GM18951 (cell line): ENCODE measurements around the gene ROGDI.
A peak's percentile ranks its signal among the peaks of the same experiment; 100 is the strongest.

ENCODE experiments used
- POLR2A ChIP-seq: IDR thresholded peaks from 4 replicates; pipeline ENCODE4 v1.6.1; 2011; ENCODE audit warnings: mild to moderate bottlenecking; ENCODE audit not compliant: insufficient read length, insufficient read depth; ENCODE audit errors: extremely low read depth
- in situ Hi-C: fragments of 300-500 bp; cut with MboI; formaldehyde crosslinking; loops from one replicate; pipeline ENCODE4 v1.12.0; 2022; ENCODE audit warnings: low sequenced_read_pairs, mixed read lengths, inconsistent platforms; ENCODE audit not compliant: unreplicated experiment

ROGDI gene, protein sequence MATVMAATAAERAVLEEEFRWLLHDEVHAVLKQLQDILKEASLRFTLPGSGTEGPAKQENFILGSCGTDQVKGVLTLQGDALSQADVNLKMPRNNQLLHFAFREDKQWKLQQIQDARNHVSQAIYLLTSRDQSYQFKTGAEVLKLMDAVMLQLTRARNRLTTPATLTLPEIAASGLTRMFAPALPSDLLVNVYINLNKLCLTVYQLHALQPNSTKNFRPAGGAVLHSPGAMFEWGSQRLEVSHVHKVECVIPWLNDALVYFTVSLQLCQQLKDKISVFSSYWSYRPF

GRCh38 chr16:4801962-4802658, at the start of gene ROGDI:
TSS of gene ROGDI (minus strand) at chr16:4802633. CDS start at chr16:4802571, 62 bp downstream.
- peak; percentile 49 for TF ChIP-seq POLR2A
- in situ Hi-C loops, result no loop called here

DNA sequence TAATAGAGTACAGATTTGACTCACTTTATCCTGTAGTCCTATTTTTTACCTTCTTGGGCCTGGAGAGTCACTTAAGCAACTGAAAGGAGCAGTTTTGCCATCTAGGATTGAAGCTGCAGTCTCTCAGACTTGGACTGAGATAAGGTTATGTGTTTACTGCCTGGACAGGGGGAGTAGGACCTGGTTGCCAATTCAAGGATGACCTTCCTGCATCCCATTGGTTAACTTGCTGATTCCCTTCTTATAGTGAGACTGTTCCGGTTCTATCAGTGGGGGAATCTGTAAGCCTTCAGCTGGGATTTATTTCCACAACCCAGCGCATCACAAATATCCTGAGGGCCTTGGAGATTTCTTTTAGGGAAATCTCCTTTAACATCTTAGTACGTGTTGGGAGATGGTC, 47.8 kb upstream of the ROGDI start:
- in situ Hi-C loops, result no loop called here
- TF ChIP-seq POLR2A, result no peak

DNA sequence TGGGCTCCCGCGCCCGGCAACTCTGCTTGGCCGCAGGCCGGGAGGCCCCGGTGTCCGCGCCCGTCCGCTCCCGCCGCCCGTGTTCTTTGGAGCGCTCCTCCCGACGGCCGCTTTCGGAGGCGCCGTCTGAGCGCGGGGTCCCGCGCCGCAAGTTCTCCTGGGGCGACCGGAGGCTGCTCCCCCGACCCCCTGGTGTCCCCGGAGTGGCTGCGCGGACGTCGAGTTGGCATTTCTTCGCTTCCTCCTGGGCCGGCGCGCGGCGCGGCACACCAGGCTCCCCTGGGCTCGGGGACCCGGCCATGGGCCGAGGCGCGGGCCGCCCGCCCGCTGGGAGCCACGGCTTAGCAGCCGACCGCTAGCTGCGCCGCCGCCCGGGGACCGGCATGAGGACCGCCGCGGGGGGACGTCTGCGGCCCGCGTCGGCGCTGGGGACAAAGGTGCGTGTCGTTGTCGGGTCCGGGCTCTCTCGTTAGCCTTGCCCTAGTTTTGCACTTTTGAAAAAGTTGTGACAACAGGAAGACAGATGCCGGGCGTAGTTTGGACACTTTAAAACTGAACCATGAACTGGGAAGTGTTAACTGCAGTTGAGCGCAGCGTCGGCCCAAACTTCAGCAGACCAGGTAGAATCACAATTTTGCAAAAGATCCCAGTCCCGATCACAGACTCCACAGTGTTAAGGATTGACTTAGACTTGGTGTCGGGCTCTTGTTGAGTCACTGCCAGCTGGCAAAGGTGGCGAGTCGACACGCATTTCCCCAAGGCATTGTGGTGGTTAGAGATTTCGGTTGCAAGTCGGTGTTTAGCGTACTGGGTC, 45.5 kb upstream of the ROGDI start:
- no peak for TF ChIP-seq POLR2A
- in situ Hi-C loops, result no loop called here

DNA sequence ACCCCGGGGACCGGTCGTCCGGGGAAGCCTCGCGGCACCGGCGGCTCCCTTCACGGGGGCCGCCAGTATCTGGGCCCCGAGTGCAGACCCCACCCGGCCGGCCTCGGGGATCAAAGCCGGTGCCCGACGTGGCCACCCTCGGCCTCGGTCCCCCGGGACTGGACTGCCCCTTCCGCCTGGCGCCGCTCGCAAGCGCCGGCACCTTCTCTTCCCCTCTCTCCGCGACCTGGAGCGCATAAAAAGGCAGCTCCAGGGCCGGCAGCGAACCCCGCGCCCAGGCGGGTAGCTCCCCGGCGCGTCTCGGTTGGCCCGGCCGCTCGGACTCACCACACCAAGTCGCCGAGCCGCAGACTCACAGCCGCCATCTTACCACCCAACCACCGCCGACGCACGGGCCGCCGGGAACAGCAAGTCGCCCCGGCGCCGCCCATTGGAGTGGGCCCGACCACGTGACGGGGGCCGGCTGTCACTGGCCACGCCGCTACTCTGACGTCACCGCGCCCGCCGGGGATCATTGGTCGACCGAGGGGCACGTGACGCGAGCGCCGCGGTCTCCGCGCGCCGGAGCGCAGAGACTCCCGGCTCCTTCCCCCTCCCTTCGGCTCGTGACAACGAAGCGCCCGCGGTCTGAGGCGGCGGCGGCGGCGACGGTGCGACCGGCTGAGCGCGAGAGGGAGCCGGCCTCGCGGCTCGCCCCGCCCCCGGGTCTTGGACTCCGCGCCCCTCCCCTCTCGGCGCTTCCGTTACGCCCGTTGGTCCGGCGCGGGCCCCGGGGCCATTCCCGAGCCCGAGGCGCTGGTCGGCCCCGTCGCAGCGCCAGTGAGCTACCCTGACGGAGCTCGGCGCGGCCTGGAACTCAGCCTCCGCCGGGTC, 44.7 kb upstream of the ROGDI start, which contains the start of the genes GLYR1 and UBN1:
TSS of gene GLYR1 (minus strand) at position 388 of the 873 bp plus-strand sequence. CDS start at position 365, 23 bp downstream.
TSS of gene UBN1 (plus strand) at position 581 of the 873 bp plus-strand sequence. CDS start 5,437 bp downstream, outside the sequence.
- in situ Hi-C loops, result no loop called here
- TF ChIP-seq POLR2A, result peak; percentile 95

DNA sequence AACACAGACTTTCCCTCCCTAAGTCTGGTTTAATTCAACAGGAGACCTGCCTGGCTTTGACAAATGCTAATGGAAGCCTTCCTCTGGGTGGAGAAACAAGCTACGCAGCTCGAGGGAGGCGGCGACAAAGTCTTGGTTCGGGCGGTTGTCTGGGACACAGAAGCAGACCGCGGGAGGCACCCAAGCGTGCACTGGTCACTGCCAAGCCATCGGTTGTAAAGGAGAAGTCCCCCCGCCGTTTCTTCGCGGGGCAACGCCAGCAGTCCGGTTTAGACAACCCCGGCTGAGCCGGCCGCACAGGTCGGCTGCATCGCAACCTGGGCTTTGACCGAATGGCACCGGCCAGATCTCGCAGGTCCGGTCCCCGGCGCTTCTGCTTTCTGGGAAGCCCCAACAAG, 44.1 kb upstream of the ROGDI start:
- no peak for TF ChIP-seq POLR2A
- in situ Hi-C loops, result no loop called here

GRCh38 chr16:4840984-4841383, 38.6 kb upstream of the ROGDI start:
- in situ Hi-C loops, result no loop called here
- no peak for TF ChIP-seq POLR2A

DNA sequence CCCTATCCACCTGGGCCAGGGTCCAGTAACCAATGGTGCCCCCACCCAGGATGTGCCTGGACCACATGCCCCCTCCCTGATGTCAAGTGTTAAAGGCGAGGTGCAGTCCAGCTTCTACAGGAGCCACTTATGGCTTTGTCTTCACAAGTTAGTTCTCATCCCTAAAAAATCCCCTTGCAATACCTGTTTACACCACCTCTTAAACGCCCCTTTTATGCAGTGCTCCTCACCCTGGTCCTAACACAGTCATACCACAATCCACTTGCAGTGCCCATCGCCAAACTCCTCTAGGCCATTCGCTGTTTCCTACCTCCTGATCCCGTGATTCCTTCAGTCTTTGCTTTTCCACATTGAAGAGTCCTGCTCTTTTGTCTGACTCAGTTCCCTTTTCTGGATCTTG, 37.5 kb upstream of the ROGDI start:
- in situ Hi-C loops, result no loop called here
- no peak for TF ChIP-seq POLR2A

GRCh38 chr16:4837733-4838501, 35.5 kb upstream of the ROGDI start:
- in situ Hi-C loops, result no loop called here
- TF ChIP-seq POLR2A, result no peak

GRCh38 chr16:4836727-4837126, 34.3 kb upstream of the ROGDI start:
- in situ Hi-C loops, result no loop called here
- no peak for TF ChIP-seq POLR2A

GRCh38 chr16:4833584-4833983, 31.2 kb upstream of the ROGDI start:
- no peak for TF ChIP-seq POLR2A
- in situ Hi-C loops, result no loop called here

DNA sequence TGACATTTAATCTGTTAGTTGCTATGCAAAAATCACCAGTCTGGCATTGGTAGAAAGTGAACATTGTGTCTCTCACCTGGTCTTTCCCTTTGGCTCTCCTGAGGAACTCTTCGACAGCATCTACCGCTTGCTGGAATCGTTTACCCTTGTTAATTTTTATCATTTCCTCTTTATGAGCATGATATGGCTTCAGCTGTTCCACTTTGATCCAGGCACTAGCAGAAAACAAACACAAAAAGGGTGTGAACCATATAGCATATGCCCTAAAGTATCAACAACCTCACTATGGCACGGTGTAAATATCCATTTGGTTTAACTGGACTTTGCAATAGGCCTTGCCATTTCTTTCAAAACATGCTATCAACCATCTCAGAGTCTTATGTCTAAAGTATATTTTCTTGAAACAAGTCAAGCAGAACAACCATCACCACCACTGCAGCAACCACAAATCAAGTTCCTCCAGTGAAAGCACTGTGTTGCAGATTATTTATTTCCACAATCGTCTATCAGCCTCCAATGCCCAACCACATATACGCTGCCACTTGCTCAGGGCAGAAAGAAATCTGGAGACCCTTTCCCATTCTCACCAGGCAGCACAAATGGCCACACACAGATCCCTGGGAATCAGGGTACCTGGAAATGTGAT, 30.4 kb upstream of the ROGDI start:
- no peak for TF ChIP-seq POLR2A
- in situ Hi-C loops, result no loop called here
